ENCODE data around the gene NR2C2. TPM values are rescaled to one million over a fixed set of nuclear protein-coding genes. Genes with fewer than 3 reads are reported as not detected.

NR2C2 gene
- total and polyA plus RNA-seq, 2 donors = 18.7 to 19.0 TPM

GRCh38 chr3:15066467-15066866 lies 119.1 kb downstream of the NR2C2 start:
- H3K27ac ChIP-seq (ENCODE audit: low read depth in 1 of 2, low read length in 1 of 2) = no peak overlapping the region

GRCh38 chr3:15069441-15069840 lies 122.1 kb downstream of the NR2C2 start:
- Histone ChIP-seq H3K9me3 (ENCODE audit: control insufficient read depth in 2 of 2, insufficient read depth in 1 of 2, low read length in 1 of 2) (no peaks in the 10 kb centered on the region), H3K4me3 (ENCODE audit: low read length in 2 of 2) (no peak overlapping the region), H3K4me1 (ENCODE audit: control insufficient read depth in 2 of 2, insufficient read depth in 2 of 2, low read length in 2 of 2) (peaks cover 0 to 1% of the 10 kb centered on the region in 2 donors), H3K27me3 (ENCODE audit: control insufficient read depth in 2 of 2, insufficient read depth in 1 of 2, low read length in 1 of 2) (no peaks in the 10 kb centered on the region), H3K27ac (ENCODE audit: low read depth in 1 of 2, low read length in 1 of 2) (no peak overlapping the region), H3K36me3 (ENCODE audit: control insufficient read depth in 2 of 2, insufficient read depth in 2 of 2, low read length in 1 of 2) (peaks cover 23 to 30% of the 10 kb centered on the region in 2 donors)
- DNase-seq (ENCODE audit: low read depth in 6 of 9, low spot score in 9 of 9) = no peak
- 95% methylated on average over 1 of the region's 1 CpG for WGBS

More at GRCh38 chr3:15066467-15066866, 119.1 kb downstream of the NR2C2 start:
- 96% methylated on average over 3 of the region's 3 CpGs for WGBS
- Histone ChIP-seq H3K4me1 (ENCODE audit: control insufficient read depth in 2 of 2, insufficient read depth in 2 of 2, low read length in 2 of 2) (peaks cover 9 to 16% of the 10 kb centered on the region in 2 donors), H3K9me3 (ENCODE audit: control insufficient read depth in 2 of 2, insufficient read depth in 1 of 2, low read length in 1 of 2) (no peaks in the 10 kb centered on the region), H3K36me3 (ENCODE audit: control insufficient read depth in 2 of 2, insufficient read depth in 2 of 2, low read length in 1 of 2) (peaks cover 4 to 9% of the 10 kb centered on the region in 2 donors), H3K4me3 (ENCODE audit: low read length in 2 of 2) (no peak overlapping the region), H3K27me3 (ENCODE audit: control insufficient read depth in 2 of 2, insufficient read depth in 1 of 2, low read length in 1 of 2) (no peaks in the 10 kb centered on the region)
- no peak for DNase-seq (ENCODE audit: low read depth in 6 of 9, low spot score in 9 of 9)

GRCh38 chr3:15071699-15072098 lies 124.3 kb downstream of the NR2C2 start:
- Histone ChIP-seq H3K27me3 (ENCODE audit: control insufficient read depth in 2 of 2, insufficient read depth in 1 of 2, low read length in 1 of 2) (no peaks in the 10 kb centered on the region), H3K9me3 (ENCODE audit: control insufficient read depth in 2 of 2, insufficient read depth in 1 of 2, low read length in 1 of 2) (no peaks in the 10 kb centered on the region), H3K4me3 (ENCODE audit: low read length in 2 of 2) (no peak overlapping the region), H3K36me3 (ENCODE audit: control insufficient read depth in 2 of 2, insufficient read depth in 2 of 2, low read length in 1 of 2) (peaks cover 43 to 51% of the 10 kb centered on the region in 2 donors), H3K27ac (ENCODE audit: low read depth in 1 of 2, low read length in 1 of 2) (no peak overlapping the region), H3K4me1 (ENCODE audit: control insufficient read depth in 2 of 2, insufficient read depth in 2 of 2, low read length in 2 of 2) (no peaks in the 10 kb centered on the region)
- no peak for DNase-seq (ENCODE audit: low read depth in 6 of 9, low spot score in 9 of 9)
- WGBS = 98% methylated on average over 2 of the region's 2 CpGs

DNA sequence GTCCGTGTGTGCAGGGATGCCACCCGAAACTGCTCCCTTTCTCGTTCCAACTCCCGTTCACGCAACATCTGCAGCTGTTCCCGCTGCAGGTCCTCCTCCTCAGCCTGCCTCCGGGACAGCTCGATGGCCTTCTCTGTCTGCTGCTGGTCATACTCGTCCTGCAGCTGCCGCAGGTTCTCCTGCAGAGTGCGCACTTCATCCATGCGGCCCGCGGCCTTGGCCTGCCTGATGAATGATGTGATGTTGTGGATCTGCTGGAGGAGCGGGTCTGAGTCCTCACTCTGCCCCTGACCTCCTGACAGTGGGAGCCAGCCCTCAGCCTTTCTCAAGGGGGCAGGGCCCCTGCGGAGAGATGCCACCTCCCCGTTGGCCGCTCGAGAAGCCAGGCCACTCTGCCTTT lies 127.1 kb downstream of the NR2C2 start:
- H3K27ac ChIP-seq (ENCODE audit: low read depth in 1 of 2, low read length in 1 of 2) = no peak overlapping the region
- H3K27me3 ChIP-seq (ENCODE audit: control insufficient read depth in 2 of 2, insufficient read depth in 1 of 2, low read length in 1 of 2) = no peaks in the 10 kb centered on the region
- 98% methylated on average over 19 of the region's 19 CpGs for WGBS
- H3K4me1 ChIP-seq (ENCODE audit: control insufficient read depth in 2 of 2, insufficient read depth in 2 of 2, low read length in 2 of 2) = no peaks in the 10 kb centered on the region
- no peaks in the 10 kb centered on the region for H3K9me3 ChIP-seq (ENCODE audit: control insufficient read depth in 2 of 2, insufficient read depth in 1 of 2, low read length in 1 of 2)
- DNase-seq (ENCODE audit: low read depth in 6 of 9, low spot score in 9 of 9) = no peak
- H3K4me3 ChIP-seq (ENCODE audit: low read length in 2 of 2) = no peak overlapping the region
- H3K36me3 ChIP-seq (ENCODE audit: control insufficient read depth in 2 of 2, insufficient read depth in 2 of 2, low read length in 1 of 2) = peaks cover 64 to 71% of the 10 kb centered on the region in 2 donors

GRCh38 chr3:15079091-15079490 lies 131.7 kb downstream of the NR2C2 start:
- DNase-seq (ENCODE audit: low read depth in 6 of 9, low spot score in 9 of 9) = no peak
- H3K27ac ChIP-seq (ENCODE audit: low read depth in 1 of 2, low read length in 1 of 2) = no peak overlapping the region
- H3K9me3 ChIP-seq (ENCODE audit: control insufficient read depth in 2 of 2, insufficient read depth in 1 of 2, low read length in 1 of 2) = no peaks in the 10 kb centered on the region
- 96% methylated on average over 3 of the region's 3 CpGs for WGBS
- H3K4me1 ChIP-seq (ENCODE audit: control insufficient read depth in 2 of 2, insufficient read depth in 2 of 2, low read length in 2 of 2) = no peaks in the 10 kb centered on the region
- peaks cover 78 to 88% of the 10 kb centered on the region in 2 donors for H3K36me3 ChIP-seq (ENCODE audit: control insufficient read depth in 2 of 2, insufficient read depth in 2 of 2, low read length in 1 of 2)
- no peaks in the 10 kb centered on the region for H3K27me3 ChIP-seq (ENCODE audit: control insufficient read depth in 2 of 2, insufficient read depth in 1 of 2, low read length in 1 of 2)
- H3K4me3 ChIP-seq (ENCODE audit: low read length in 2 of 2) = no peak overlapping the region

DNA sequence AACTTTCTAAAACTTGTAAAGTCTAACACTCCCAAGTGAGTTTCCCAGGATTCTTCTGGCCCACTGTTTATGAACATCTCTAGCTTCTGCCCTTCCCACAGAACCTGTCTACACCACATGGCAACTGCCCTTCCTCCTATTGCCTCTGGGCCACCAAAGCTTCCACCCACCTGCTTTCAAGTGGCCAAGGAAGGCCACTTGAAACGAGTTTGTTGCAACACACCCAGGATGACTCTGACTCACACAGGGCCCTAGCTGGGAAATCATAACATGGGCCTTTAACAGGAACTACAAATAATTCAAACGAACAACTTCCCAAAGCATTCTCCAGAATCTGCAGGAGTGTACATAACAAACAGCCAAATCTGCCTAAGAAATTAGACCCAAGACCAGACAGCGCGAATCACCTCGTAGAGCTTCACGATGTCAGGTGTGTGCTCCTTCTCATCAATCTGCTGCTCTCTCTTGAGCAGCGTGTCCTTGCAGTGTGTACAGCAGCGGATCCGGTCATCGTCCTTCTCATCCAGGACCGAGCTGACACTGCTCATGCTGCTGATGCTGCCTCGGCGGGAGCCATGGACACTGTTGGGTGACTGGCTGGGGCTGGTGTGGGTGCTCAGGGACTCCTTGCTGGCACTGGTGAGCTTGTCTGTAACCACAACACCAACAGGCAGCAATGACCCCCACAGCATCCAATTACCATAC lies 134.7 kb downstream of the NR2C2 start:
- Histone ChIP-seq H3K4me1 (ENCODE audit: control insufficient read depth in 2 of 2, insufficient read depth in 2 of 2, low read length in 2 of 2) (no peaks in the 10 kb centered on the region), H3K27me3 (ENCODE audit: control insufficient read depth in 2 of 2, insufficient read depth in 1 of 2, low read length in 1 of 2) (no peaks in the 10 kb centered on the region), H3K9me3 (ENCODE audit: control insufficient read depth in 2 of 2, insufficient read depth in 1 of 2, low read length in 1 of 2) (no peaks in the 10 kb centered on the region), H3K36me3 (ENCODE audit: control insufficient read depth in 2 of 2, insufficient read depth in 2 of 2, low read length in 1 of 2) (peaks cover 73 to 82% of the 10 kb centered on the region in 2 donors), H3K27ac (ENCODE audit: low read depth in 1 of 2, low read length in 1 of 2) (no peak overlapping the region), H3K4me3 (ENCODE audit: low read length in 2 of 2) (no peak overlapping the region)
- 97% methylated on average over 13 of the region's 13 CpGs for WGBS
- DNase-seq (ENCODE audit: low read depth in 6 of 9, low spot score in 9 of 9) = no peak

- H3K4me3 ChIP-seq (ENCODE audit: low read length in 2 of 2) = no peak overlapping the region
- H3K27ac ChIP-seq (ENCODE audit: low read depth in 1 of 2, low read length in 1 of 2) = no peak overlapping the region
- peaks cover 62 to 76% of the 10 kb centered on the region in 2 donors for H3K36me3 ChIP-seq (ENCODE audit: control insufficient read depth in 2 of 2, insufficient read depth in 2 of 2, low read length in 1 of 2)
- no peak for DNase-seq (ENCODE audit: low read depth in 6 of 9, low spot score in 9 of 9)
- H3K9me3 ChIP-seq (ENCODE audit: control insufficient read depth in 2 of 2, insufficient read depth in 1 of 2, low read length in 1 of 2) = no peaks in the 10 kb centered on the region
- no peaks in the 10 kb centered on the region for H3K4me1 ChIP-seq (ENCODE audit: control insufficient read depth in 2 of 2, insufficient read depth in 2 of 2, low read length in 2 of 2)
- WGBS = 100% methylated on average over 1 of the region's 1 CpG
- no peaks in the 10 kb centered on the region for H3K27me3 ChIP-seq (ENCODE audit: control insufficient read depth in 2 of 2, insufficient read depth in 1 of 2, low read length in 1 of 2)
These were observed 135.9 kb downstream of the NR2C2 start for GRCh38 chr3:15083252-15083651.

DNA sequence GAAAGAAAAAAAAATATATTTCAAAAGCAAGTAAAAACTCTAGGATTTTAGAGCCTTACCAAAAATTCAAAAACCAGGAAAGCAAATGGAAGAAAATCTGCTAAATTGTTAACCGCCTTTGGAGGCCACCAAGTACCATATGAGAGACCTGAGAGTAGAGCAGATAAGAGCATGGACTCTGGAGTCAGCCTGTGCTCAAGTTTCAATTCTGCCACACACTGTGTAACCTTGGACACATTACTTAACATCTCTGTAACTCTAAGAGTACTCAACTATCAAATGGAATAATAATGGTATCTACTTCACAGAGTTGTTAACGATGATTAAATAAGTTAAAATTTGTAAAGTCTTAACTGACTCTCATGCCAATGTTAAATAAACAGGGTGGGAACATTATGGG lies 138.9 kb downstream of the NR2C2 start:
- 98% methylated on average over 2 of the region's 2 CpGs for WGBS
- Histone ChIP-seq H3K27ac (ENCODE audit: low read depth in 1 of 2, low read length in 1 of 2) (no peak overlapping the region), H3K9me3 (ENCODE audit: control insufficient read depth in 2 of 2, insufficient read depth in 1 of 2, low read length in 1 of 2) (no peaks in the 10 kb centered on the region), H3K27me3 (ENCODE audit: control insufficient read depth in 2 of 2, insufficient read depth in 1 of 2, low read length in 1 of 2) (no peaks in the 10 kb centered on the region), H3K4me1 (ENCODE audit: control insufficient read depth in 2 of 2, insufficient read depth in 2 of 2, low read length in 2 of 2) (peaks cover 0 to 2% of the 10 kb centered on the region in 2 donors), H3K36me3 (ENCODE audit: control insufficient read depth in 2 of 2, insufficient read depth in 2 of 2, low read length in 1 of 2) (peaks cover 62 to 71% of the 10 kb centered on the region in 2 donors), H3K4me3 (ENCODE audit: low read length in 2 of 2) (no peak overlapping the region)
- DNase-seq (ENCODE audit: low read depth in 6 of 9, low spot score in 9 of 9) = no peak

DNA sequence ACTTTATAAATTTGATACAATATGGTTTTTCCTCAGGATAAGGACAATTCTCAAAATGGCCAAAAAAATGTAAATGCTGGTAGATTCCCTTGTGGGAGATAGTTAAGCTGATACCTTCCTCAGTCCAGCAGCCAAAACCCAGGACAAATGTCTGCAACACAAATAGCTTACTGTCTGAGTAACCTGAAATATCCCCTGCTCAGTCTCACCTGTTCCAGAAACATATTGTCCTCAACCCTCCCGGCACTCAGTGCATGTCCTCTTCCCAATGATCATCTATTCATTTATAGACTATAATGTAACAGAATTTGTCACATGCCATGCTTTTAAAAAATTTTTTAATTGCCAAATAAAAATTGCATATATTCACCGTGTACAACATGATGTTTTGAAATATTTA lies 139.3 kb downstream of the NR2C2 start:
- 99% methylated on average over 2 of the region's 2 CpGs for WGBS

More for the DNA sequence above, 139.3 kb downstream of the NR2C2 start:
- Histone ChIP-seq H3K27ac (ENCODE audit: low read depth in 1 of 2, low read length in 1 of 2) (no peak overlapping the region), H3K9me3 (ENCODE audit: control insufficient read depth in 2 of 2, insufficient read depth in 1 of 2, low read length in 1 of 2) (no peaks in the 10 kb centered on the region), H3K4me1 (ENCODE audit: control insufficient read depth in 2 of 2, insufficient read depth in 2 of 2, low read length in 2 of 2) (peaks cover 0 to 5% of the 10 kb centered on the region in 2 donors), H3K4me3 (ENCODE audit: low read length in 2 of 2) (no peak overlapping the region), H3K36me3 (ENCODE audit: control insufficient read depth in 2 of 2, insufficient read depth in 2 of 2, low read length in 1 of 2) (peaks cover 57 to 68% of the 10 kb centered on the region in 2 donors), H3K27me3 (ENCODE audit: control insufficient read depth in 2 of 2, insufficient read depth in 1 of 2, low read length in 1 of 2) (no peaks in the 10 kb centered on the region)
- DNase-seq (ENCODE audit: low read depth in 6 of 9, low spot score in 9 of 9) = no peak
